HUDEP-2 (cell line): Measurements from ENCODE around the gene AOAH.

Source experiments
- DNase-seq, 76 experiments: peaks; one replicate each; lab custom pipeline; 2025; ENCODE audit not compliant: unreplicated experiment in 76 of 76; lab: John Stamatoyannopoulos, UW

AOAH gene

DNA sequence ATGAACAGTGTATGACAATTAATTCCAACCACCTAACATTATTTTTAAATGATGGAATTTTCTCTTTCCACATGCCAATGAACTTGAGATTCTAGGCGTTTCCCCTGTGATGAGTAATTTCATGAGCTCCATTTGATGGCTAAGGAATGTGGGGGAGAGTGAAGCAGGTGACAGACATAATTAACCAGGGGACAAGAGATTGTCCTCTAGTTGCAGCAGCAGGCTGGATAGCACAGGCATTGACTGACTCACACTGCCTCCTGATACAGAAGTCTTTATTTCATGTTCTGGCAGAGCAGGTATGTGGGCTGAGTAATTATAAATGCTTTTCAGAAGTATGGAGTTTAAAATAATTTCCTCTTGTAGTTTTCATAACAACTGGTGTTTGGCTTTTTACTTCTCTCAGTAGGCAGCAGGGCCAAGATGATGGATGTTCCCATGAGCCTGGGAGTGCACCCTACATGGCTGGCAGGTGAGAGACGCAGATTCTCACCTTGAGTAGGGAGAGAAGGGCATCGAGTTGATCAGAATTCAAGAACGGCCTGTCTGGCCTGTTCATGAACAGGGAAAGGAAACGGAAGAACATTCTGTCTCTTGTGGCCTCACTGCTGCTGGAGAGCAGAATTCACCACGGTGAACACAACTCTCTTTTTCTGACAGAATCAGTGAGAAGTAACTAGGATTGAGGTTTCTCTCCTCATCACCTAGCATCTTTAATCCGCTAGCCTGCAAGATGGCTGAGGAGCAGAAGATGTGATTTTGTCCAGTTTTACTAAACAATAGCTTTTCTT is 118.8 kb downstream of the AOAH start:
- DNase-seq: no peak

DNA sequence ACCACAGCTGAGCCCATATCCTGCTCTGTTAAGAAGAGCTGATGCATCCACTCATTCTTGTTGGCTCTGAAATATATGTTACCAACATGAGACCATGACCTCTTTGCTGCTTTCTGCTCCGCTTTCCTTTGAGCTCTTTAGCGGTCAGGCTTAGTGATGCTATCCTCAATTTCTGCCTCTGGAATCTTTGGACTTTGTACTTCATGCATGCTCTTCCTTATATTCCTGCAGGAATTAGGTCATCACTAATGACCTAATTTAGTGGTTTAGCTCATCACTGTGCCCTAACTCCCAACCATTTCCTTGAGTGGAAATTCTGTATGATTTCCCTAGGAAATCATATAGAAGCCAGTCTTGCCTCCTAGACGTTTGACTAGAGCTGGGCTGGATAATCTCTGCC is 119.5 kb downstream of the AOAH start:
- no peak for DNase-seq

DNA sequence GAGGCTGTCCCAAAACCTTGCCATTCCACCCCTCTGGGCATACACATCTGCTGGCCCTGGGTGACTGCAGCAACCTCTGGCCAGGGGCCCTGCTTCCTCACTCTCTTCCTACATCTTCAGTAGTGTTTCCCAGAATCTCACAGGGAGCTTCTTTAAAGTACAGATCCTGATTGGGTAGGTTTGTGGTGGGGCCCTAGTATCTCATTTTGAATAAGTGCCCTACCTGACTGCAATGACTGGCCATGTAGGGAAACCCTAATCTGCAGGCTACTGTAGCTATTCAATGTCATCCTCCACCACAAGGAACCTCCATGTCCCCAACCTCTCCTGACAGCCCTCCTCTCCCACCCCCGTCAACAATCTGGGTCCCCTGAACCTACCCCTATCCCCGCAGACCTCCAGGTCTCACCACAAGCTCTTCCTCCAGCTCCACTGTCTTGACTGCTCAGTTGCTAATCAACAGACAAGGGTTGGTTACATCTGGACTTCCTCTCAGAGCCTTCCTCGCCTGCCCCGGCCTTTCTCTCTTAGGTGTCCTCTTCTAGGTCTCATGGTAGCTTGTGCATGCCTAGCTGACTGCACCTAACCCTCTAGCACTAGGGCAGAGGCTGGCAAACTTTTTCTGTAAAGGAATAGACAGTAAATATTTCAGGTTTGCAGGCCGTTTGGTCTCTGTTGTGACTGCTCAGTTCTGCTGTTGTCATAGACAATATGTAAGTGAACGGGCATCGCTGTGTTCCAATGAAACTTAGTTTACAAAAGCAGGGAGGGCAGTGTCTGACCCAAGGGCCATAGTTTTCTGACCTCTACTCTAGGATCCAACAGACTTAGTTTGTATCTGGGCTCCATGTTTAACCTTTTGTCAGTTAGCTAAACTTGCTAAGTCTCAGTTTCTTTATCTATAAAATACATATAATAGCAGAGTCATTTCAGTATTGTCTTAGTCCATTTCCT is 121.1 kb downstream of the AOAH start:
- DNase-seq: no peak

DNA sequence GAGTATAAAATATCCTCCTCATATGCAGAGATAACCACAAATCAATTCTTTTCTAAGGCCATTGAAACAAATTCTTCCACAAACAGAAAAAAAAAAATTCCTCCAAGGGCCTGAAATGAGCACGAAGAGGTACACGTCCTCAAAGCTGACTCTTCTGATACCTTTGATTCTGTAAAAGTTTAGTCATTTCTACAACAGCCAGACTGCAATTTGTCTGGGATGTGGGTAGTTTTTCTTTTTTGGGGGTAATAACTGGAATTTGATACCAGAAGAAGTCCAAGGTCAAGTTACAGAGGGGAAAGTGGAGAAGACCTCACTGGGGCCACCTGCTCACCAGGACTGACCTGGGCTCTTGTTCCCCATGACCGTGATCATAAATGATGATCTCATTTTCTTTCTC is 121.8 kb downstream of the AOAH start:
- DNase-seq: no peak

DNA sequence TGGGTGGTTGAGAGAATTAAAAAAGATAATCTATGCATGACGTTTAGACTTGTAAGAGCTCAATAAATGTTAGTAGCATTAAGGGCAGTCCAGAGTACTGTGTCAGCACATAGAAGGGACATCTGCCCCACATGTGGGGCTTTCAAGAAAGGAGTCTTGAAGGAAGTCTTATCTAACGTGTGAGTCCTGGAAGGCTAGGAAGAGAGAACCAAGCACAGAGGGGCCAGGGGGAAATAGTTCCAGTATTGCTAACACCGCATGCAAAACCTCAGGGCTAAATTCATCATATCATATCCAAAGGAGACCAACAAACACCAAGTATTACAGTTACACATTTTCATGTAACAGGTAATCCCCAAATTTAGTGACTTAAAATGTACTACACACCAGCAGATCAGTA is 122.7 kb downstream of the AOAH start:
- DNase-seq: no peak

DNA sequence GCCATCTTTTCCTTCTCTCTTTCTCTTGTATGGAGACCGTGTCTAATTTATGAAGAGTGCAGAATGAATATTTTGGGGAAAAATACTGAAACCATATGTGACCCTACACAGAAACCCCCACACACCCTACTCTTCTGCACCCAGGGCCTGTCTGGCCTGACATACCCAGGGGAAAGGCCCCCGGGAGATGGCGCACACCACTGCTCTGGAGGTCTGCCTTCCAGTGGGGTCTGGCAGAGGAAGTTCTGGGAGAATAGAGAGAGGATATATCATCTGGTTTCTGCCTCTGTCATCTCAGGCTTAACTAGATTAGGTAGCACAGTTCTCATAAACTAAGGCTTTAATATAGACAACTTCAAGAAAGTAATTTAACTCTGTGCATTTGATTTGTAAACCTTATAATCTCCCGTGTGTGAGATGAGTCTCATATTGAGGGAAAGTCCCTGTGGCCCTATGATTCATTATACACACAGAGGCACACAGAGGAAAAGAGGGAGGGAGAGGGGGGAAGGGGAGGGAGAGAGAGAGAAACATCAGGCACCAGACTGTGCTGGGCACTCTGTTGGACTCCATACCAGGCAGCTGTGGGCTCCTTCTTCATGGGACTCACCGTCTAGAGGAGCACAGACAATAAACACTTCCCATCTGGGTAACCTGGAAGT is 123.3 kb downstream of the AOAH start:
- no peak for DNase-seq

GRCh38 chr7:36600314-36600682 is 124.0 kb downstream of the AOAH start:
- DNase-seq: no peak

DNA sequence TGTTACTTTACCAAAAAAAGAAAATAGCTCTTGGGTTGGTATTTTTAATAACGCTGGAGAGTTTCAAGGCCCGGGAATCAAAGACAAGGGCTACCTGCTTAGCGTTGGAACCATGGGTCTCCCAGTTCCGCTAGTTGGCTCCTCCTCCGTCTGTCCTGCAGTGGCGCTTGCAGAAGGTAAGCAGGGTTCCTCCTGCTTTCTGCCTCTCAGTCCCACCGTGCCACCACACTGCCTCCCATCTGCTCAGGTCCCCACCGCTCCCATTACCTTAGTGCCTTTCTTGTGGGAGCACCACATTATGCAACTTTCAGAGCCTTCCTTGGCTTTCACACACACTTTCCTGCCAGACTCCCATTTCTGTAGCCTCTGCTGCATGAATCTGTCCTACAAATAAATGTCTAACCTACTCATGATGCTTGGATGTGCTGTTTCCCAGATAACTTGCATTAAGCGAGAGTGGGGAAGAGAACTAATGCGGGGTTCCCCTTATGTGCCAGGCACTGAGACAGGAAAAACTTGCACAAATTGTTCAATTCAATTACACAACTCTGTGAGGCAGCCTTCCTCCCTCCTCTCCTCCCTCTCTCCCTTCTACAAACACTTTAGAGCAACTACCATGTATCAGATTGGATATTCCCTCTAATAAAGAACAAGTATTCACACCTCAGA is 124.5 kb downstream of the AOAH start:
- DNase-seq: no peak

- DNase-seq: no peak
These were observed 126.1 kb downstream of the AOAH start for GRCh38 chr7:36598054-36598674.

GRCh38 chr7:36597090-36597773 is 127.1 kb downstream of the AOAH start:
- DNase-seq: no peak

- DNase-seq: no peak
These were observed 129.8 kb downstream of the AOAH start for GRCh38 chr7:36594445-36594844.

- no peak for DNase-seq
These were observed 132.7 kb downstream of the AOAH start for GRCh38 chr7:36591636-36592035.

DNA sequence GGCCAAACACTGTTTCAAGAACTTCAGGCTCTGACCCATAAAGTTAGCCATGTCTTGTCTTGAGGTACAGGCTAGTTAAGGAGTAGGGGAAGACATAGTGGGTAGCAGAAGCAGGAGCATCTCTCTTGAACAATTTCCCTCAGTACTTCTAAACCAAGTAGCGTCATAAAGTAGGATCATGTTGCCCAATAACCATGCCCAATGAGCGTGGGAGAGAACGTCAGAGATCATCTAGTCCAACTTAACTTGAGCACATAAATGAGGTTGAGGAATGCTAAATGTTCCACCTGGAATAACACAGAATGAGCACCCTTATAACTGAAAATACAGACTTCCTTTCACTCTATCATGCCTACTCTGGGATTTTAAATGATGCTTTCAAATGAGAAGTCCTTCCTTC is 134.9 kb downstream of the AOAH start:
- no peak for DNase-seq

DNA sequence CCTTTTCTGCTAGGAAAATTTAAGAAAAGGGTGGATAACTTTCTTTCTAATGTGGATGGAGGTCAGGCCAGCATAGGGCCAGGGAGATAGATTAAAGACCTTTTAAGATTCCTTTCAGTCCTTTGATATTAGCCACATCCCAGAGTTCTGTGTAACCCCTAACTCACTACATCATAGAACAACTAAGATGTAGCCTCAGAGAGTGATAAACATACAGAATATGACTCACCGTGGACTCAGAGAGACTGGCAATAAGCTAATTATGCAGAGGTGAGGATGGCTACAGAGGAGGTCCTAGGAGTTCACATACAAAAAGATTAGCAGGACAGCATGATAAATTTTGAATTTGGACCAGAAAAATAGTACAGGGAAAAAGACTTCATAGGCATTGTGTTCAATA is 141.0 kb downstream of the AOAH start:
- no peak for DNase-seq

GRCh38 chr7:36575832-36576231 is 148.5 kb downstream of the AOAH start:
- DNase-seq: no peak

GRCh38 chr7:36573066-36573465 is 151.2 kb downstream of the AOAH start:
- no peak for DNase-seq

DNA sequence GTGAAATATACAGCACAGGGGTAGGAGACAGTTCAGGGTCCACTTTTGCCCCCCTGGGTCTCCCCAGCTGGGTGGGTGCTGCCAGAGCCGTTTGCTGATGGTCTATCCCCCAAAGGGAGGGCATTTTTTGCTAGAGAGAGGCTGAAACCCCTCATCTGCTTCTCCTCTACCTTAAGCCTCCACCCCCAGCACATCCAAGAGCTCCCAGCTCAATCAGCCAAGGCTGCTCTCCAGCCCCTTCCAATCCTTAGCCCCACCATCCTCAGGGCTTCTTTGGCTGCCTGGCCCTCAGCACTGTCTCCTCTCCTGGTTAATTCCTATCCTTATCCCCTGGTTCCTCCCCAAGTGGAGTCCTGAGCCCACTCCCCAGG is 153.1 kb downstream of the AOAH start:
- no peak for DNase-seq

- no peak for DNase-seq
These were observed 153.6 kb downstream of the AOAH start for GRCh38 chr7:36570528-36571189.

- DNase-seq: no peak
These were observed 155.8 kb downstream of the AOAH start for GRCh38 chr7:36568452-36568849.
